ENCODE measurements around the gene MMP1.
"Not testable (repeated sequence)": the region's sequence is repeated elsewhere in the genome, so short reads cannot be mapped to it uniquely, and the experiment has no call there.

Gene MMP1

GRCh38 chr11:102757823-102758549 lies 40.0 kb downstream of the MMP1 start:
- no peak for DNase-seq

GRCh38 chr11:102753267-102753666 lies 44.7 kb downstream of the MMP1 start:
- DNase-seq, result no peak

GRCh38 chr11:102751673-102752072 lies 46.3 kb downstream of the MMP1 start:
- no peak for DNase-seq

- DNase-seq, result no peak
Observed at GRCh38 chr11:102749101-102749722, 48.7 kb downstream of the MMP1 start.

GRCh38 chr11:102746746-102747578 lies 51.0 kb downstream of the MMP1 start:
- not testable (repeated sequence) for DNase-seq
